PC-3 (cell line): ENCODE results near the gene ERCC2. TPM values are rescaled to one million over a fixed set of nuclear protein-coding genes. Genes with fewer than 3 reads are reported as not detected.

ENCODE experiments used
- ATAC-seq: fragments of 200-7000 bp; cut with Tn5 transposase; 2 replicates; pipeline ENCODE4 v1.9.1; 2020; ENCODE audit warnings: mild to moderate bottlenecking, moderate library complexity
- BruUV-seq: library from RNA; stranded (reverse); fragments of 400-500 nt; replicated peaks from 2 replicates; lab custom pipeline; 2021; lab: Mats Ljungman, UMichigan
- CTCF ChIA-PET: fragments of 300-600 bp; sonication (Branson Sonifier 250); formaldehyde crosslinking; loops from one replicate; lab custom pipeline; 2022; ENCODE audit warnings: antibody characterized with exemption; lab: Charles Lee
- POLR2A ChIA-PET: fragments of 300-600 bp; sonication (Branson Sonifier 250); formaldehyde crosslinking; loops from one replicate; lab custom pipeline; 2022; ENCODE audit warnings: antibody characterized with exemption; ENCODE audit not compliant: unreplicated experiment; lab: Charles Lee
- DNase-seq: peaks from one replicate; pipeline ENCODE4 v3.0.0-alpha.2; 2015
- H2AFZ ChIP-seq: fragments of 300-600 bp; sonication (generic); 2 replicates; pipeline ENCODE4 v1.6.0; 2016; ENCODE audit warnings: antibody characterized with exemption, low read length
- H3F3A ChIP-seq: fragments of 300-600 bp; sonication (generic); one replicate; pipeline ENCODE4 v1.6.0; 2017; ENCODE audit warnings: antibody characterized with exemption, low read length, control low read depth, mild to moderate bottlenecking; ENCODE audit not compliant: unreplicated experiment
- H3K27ac ChIP-seq: fragments of 300-600 bp; sonication (generic); 2 replicates; pipeline ENCODE4 v1.5.1; 2016; ENCODE audit warnings: mild to moderate bottlenecking, low read length
- H3K27me3 ChIP-seq: fragments of 300-600 bp; sonication (generic); 2 replicates; pipeline ENCODE4 v1.6.1; 2016; ENCODE audit warnings: low read length, mixed read lengths
- H3K36me3 ChIP-seq: fragments of 300-600 bp; sonication (generic); 2 replicates; pipeline ENCODE4 v1.6.1; 2016; ENCODE audit warnings: low read depth, mixed run types, low read length, mixed read lengths
- H3K4me1 ChIP-seq: fragments of 300-600 bp; sonication (generic); 2 replicates; pipeline ENCODE4 v1.5.1; 2016; ENCODE audit warnings: low read length; ENCODE audit not compliant: insufficient read depth
- H3K4me2 ChIP-seq: fragments of 300-600 bp; sonication (generic); 2 replicates; pipeline ENCODE4 v1.6.0; 2016; ENCODE audit warnings: low read length
- H3K4me3 ChIP-seq: fragments of 300-600 bp; sonication (generic); 2 replicates; pipeline ENCODE4 v1.5.1; 2016; ENCODE audit warnings: mild to moderate bottlenecking, low read length, mixed read lengths
- H3K79me2 ChIP-seq: fragments of 300-600 bp; sonication (generic); 2 replicates; pipeline ENCODE4 v1.6.1; 2017; ENCODE audit warnings: low read length, mixed read lengths
- H3K9ac ChIP-seq: fragments of 300-600 bp; sonication (generic); 2 replicates; pipeline ENCODE4 v1.6.0; 2016; ENCODE audit warnings: mild to moderate bottlenecking, low read length
- H3K9me2 ChIP-seq: fragments of 300-600 bp; sonication (generic); replicated peaks from 2 replicates; pipeline ENCODE4 v1.6.1; 2016; ENCODE audit warnings: mixed run types, low read length, mixed read lengths
- H3K9me3 ChIP-seq: fragments of 300-600 bp; sonication (generic); 2 replicates; pipeline ENCODE4 v1.6.1; 2016; ENCODE audit warnings: low read length, mixed read lengths
- H4K20me1 ChIP-seq: fragments of 300-600 bp; sonication (generic); 2 replicates; pipeline ENCODE4 v1.6.1; 2016; ENCODE audit warnings: low read length, mixed read lengths
- EZH2 ChIP-seq: fragments of 300-600 bp; sonication (generic); IDR thresholded peaks from one replicate; pipeline ENCODE4 v1.6.1; 2017; ENCODE audit warnings: antibody characterized with exemption, mild to moderate bottlenecking, low read length; ENCODE audit not compliant: unreplicated experiment
- EZH2phosphoT487 ChIP-seq: fragments of 300-600 bp; sonication (generic); IDR thresholded peaks from 2 replicates; pipeline ENCODE4 v1.6.1; 2018; ENCODE audit warnings: mild to moderate bottlenecking, antibody characterized with exemption, low read length, borderline replicate concordance
- intact Hi-C: fragments of 100-400 bp; cut with micrococcal nuclease; formaldehyde crosslinking; loops from 2 replicates; pipeline ENCODE4 v1.9.0; 2023
- total RNA-seq: library from RNA; depleted of rRNA; stranded (reverse); fragments of >200 nt; gene quantifications from 2 replicates; pipeline ENCODE4 v1.2.3, GENCODE V29; 2014
- TF ChIP-seq, protein P1 (sequence below): fragments of 300-600 bp; sonication (generic); conservative IDR thresholded peaks from 2 replicates; pipeline ENCODE4 v1.5.1; 2017; ENCODE audit warnings: antibody characterized with exemption, low read depth, mild to moderate bottlenecking, low read length

ERCC2 gene
- total RNA-seq, 1 experiment from 2014 or later, result 48.0 TPM

DNA sequence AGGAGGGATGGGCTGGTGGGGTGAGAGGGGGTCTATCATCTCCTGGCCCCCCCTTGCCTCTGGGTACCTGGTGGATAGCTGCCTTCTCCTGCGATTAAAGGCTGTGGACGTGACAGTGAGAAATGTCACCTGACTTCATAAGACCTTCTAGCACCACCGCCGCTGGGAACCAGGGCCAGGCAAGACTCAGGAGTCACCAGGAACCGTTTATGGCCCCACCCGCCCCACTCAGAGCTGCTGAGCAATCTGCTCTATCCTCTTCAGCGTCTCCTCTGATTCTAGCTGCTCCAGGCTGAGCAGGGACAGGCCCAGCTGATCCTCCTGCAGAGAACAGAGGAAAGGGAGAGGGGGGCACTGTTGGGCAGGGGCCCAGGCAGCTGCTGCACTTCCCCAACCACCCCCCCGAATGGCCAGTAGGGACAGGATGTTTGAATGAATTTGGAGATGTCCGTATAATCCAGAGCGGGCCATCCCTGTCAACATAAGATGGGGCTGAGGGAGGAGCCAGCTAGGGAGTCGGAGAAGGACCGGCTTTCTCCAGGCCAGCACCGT lies 18.9 kb downstream of the ERCC2 start:
- no peak overlapping the region for H3K9ac ChIP-seq
- H3K9me2 ChIP-seq, result no peaks in the 10 kb centered on the region
- no peak for ATAC-seq
- H3K27me3 ChIP-seq, result no peaks in the 10 kb centered on the region
- intact Hi-C loops, result no loop called here
- TF ChIP-seq EZH2, result no peak
- TF ChIP-seq, protein P1, sequence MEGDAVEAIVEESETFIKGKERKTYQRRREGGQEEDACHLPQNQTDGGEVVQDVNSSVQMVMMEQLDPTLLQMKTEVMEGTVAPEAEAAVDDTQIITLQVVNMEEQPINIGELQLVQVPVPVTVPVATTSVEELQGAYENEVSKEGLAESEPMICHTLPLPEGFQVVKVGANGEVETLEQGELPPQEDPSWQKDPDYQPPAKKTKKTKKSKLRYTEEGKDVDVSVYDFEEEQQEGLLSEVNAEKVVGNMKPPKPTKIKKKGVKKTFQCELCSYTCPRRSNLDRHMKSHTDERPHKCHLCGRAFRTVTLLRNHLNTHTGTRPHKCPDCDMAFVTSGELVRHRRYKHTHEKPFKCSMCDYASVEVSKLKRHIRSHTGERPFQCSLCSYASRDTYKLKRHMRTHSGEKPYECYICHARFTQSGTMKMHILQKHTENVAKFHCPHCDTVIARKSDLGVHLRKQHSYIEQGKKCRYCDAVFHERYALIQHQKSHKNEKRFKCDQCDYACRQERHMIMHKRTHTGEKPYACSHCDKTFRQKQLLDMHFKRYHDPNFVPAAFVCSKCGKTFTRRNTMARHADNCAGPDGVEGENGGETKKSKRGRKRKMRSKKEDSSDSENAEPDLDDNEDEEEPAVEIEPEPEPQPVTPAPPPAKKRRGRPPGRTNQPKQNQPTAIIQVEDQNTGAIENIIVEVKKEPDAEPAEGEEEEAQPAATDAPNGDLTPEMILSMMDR, result no peak
- TF ChIP-seq EZH2phosphoT487, result no peak
- no peak overlapping the region for H3K4me3 ChIP-seq
- H3K4me1 ChIP-seq, result no peaks in the 10 kb centered on the region
- no peak overlapping the region for H3K27ac ChIP-seq
- H3K4me2 ChIP-seq, result no peak overlapping the region
- H4K20me1 ChIP-seq, result no peaks in the 10 kb centered on the region
- BruUV-seq, result TSS peak; percentile 11
- no peak overlapping the region for H2AFZ ChIP-seq
- no peaks in the 10 kb centered on the region for H3F3A ChIP-seq
- H3K36me3 ChIP-seq, result no peaks in the 10 kb centered on the region
- H3K79me2 ChIP-seq, result no peaks in the 10 kb centered on the region
- H3K9me3 ChIP-seq, result no peaks in the 10 kb centered on the region
- ChIA-PET POLR2A (no interaction called here), CTCF (no interaction called here)
- DNase-seq, result no peak

DNA sequence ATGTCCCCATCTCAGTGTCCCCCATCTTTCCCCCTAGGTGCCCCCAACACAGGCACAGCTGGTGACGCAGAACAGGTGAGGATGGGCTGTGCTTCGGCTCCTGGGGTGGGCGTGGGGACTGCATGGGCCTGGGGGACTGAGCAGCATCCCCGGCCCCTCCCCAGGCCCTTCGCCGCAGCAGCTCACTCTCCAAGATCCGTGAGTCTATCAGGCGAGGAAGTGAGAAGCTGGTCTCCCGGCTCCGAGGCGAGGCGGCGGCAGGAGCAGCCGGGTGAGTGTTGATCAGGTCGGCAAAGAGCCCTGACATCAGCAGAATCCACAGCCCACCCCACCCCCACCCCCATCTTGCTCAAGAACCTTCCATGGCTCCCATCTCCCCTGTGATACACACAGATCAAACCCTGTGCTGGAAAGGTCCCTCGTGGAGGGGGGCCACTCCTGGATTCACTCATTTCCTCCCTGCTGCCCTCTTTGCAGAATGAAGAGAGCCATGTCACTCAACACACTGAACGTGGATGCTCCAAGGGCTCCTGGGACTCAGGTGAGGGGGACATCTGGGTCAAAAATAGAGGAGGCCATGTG lies 19.8 kb downstream of the ERCC2 start:
- TF ChIP-seq EZH2phosphoT487 (no peak), EZH2 (no peak)
- TF ChIP-seq, protein P1, result no peak
- no peak overlapping the region for H3K4me3 ChIP-seq
- BruUV-seq, result no TSS peak
- H3K27me3 ChIP-seq, result no peaks in the 10 kb centered on the region
- H2AFZ ChIP-seq, result no peak overlapping the region
- H3K9me3 ChIP-seq, result no peaks in the 10 kb centered on the region
- H3K4me2 ChIP-seq, result no peak overlapping the region
- no peaks in the 10 kb centered on the region for H3K79me2 ChIP-seq
- ATAC-seq, result no peak
- no peak overlapping the region for H3K9ac ChIP-seq
- CTCF ChIA-PET, result no interaction called here
- no peaks in the 10 kb centered on the region for H4K20me1 ChIP-seq
- H3K27ac ChIP-seq, result no peak overlapping the region
- H3K36me3 ChIP-seq, result no peaks in the 10 kb centered on the region
- H3K4me1 ChIP-seq, result no peaks in the 10 kb centered on the region
- POLR2A ChIA-PET, result no interaction called here
- H3F3A ChIP-seq, result no peaks in the 10 kb centered on the region
- H3K9me2 ChIP-seq, result no peaks in the 10 kb centered on the region
- intact Hi-C loops, result no loop called here
- no peak for DNase-seq

DNA sequence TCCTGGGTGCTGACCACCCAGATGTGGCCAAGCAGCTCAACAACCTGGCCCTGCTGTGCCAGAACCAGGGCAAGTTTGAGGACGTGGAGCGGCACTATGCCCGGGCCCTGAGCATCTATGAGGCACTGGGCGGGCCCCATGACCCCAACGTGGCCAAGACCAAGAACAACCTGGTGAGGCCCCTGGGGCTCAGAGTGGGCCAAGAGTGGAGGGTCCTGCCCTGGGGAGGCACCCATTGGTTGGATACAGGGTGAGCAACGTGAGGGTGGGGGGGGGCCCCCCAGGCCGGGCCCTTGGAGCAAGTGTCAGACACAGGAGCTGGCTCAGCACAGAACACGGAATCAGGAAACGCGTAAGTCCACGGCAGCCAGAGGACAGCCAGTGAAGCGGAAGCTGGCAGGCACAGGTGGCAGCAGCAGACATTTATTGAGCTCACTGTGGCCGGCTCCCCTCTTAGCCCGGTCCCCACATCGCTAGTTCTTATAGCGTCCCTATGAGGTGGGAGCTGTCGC lies 20.9 kb downstream of the ERCC2 start:
- H3K36me3 ChIP-seq, result no peaks in the 10 kb centered on the region
- no peak overlapping the region for H2AFZ ChIP-seq
- H3K79me2 ChIP-seq, result no peaks in the 10 kb centered on the region
- TF ChIP-seq, protein P1, result no peak
- TF ChIP-seq EZH2phosphoT487 (no peak), EZH2 (no peak)
- H4K20me1 ChIP-seq, result no peaks in the 10 kb centered on the region
- DNase-seq, result no peak
- no peak overlapping the region for H3K27ac ChIP-seq
- intact Hi-C loops, result no loop called here
- no TSS peak for BruUV-seq
- no peak overlapping the region for H3K9ac ChIP-seq
- no peak for ATAC-seq
- no peaks in the 10 kb centered on the region for H3F3A ChIP-seq
- CTCF ChIA-PET, result no interaction called here
- H3K9me2 ChIP-seq, result no peaks in the 10 kb centered on the region
- no peaks in the 10 kb centered on the region for H3K9me3 ChIP-seq
- H3K27me3 ChIP-seq, result no peaks in the 10 kb centered on the region
- H3K4me1 ChIP-seq, result no peaks in the 10 kb centered on the region
- no peak overlapping the region for H3K4me3 ChIP-seq
- no peak overlapping the region for H3K4me2 ChIP-seq
- POLR2A ChIA-PET, result no interaction called here
